Sigmoid colon (tissue), 7 donors: ENCODE measurements around the gene NUDT14. TPM values are rescaled to one million over a fixed set of nuclear protein-coding genes. Genes with fewer than 3 reads are reported as not detected.

Experiments used
- DNase-seq: peaks from one replicate; pipeline ENCODE4 v3.0.0-alpha.2; 2019
- H3K27ac ChIP-seq, 4 donors: fragments of 200-600 bp; sonication (generic); one replicate each; pipeline ENCODE4 v1.5.1; 2016 to 2019; ENCODE audit warnings: mild to moderate bottlenecking in 1 of 4
- H3K27me3 ChIP-seq, 3 donors: fragments of 200-600 bp; sonication (generic); one replicate each; pipeline ENCODE4 v1.5.1; 2019; ENCODE audit warnings: mild to moderate bottlenecking in 1 of 3
- H3K36me3 ChIP-seq, 4 donors: fragments of 200-600 bp; sonication (generic); one replicate each; pipeline ENCODE4 v1.5.1; 2016 to 2019
- H3K4me1 ChIP-seq, 4 donors: fragments of 200-600 bp; sonication (generic); one replicate each; pipeline ENCODE4 v1.5.1; 2017 to 2019
- H3K4me3 ChIP-seq, 4 donors: fragments of 200-600 bp; sonication (generic); one replicate each; pipeline ENCODE4 v1.5.1; 2017 to 2019; ENCODE audit warnings: mild to moderate bottlenecking in 2 of 4, moderate library complexity in 1 of 4
- H3K9me3 ChIP-seq, 4 donors: fragments of 200-600 bp in 3 of 4; sonication (generic) in 3 of 4; one replicate each; pipeline versions ENCODE4 v1.5.1 to v1.6.1; 2013 to 2019
- EP300 ChIP-seq, 4 donors: sonication (generic); formaldehyde crosslinking; IDR thresholded peaks; one replicate each; pipeline ENCODE4 v1.6.1; 2017; ENCODE audit warnings: antibody characterized with exemption in 4 of 4
- POLR2A ChIP-seq, 2 donors: fragments of 450-650 bp; IDR thresholded peaks; one replicate each; pipeline ENCODE4 v1.6.1; 2016; ENCODE audit warnings: antibody characterized with exemption in 2 of 2, mild to moderate bottlenecking in 2 of 2, moderate library complexity in 2 of 2
- POLR2AphosphoS5 ChIP-seq, 4 donors: sonication (generic); formaldehyde crosslinking; IDR thresholded peaks; one replicate each; pipeline ENCODE4 v1.6.1; 2017; ENCODE audit warnings: antibody characterized with exemption in 4 of 4
- WGBS, 2 donors: extraction: QIAGEN DNeasy Blood & Tissue Kit; methylation state at CpG; one replicate each; pipeline ENCODE4 v1.1.7; 2013; 5-methylcytosine and 5-hydroxymethylcytosine counted together
- intact Hi-C: fragments of 100-400 bp; cut with DNase I; formaldehyde crosslinking; loops from one replicate; pipeline ENCODE4 v1.15.1; 2023
- polyA plus RNA-seq, 3 donors: library from polyadenylated mRNA; stranded (reverse); fragments of 200-250 nt; gene quantifications; one replicate each; pipeline ENCODE4 v1.2.3, GENCODE V29; 2013
- total RNA-seq, 4 donors: library from RNA; depleted of rRNA; stranded (reverse); fragments of >200 nt; gene quantifications; one replicate each; pipeline ENCODE4 v1.1.0, GENCODE V29; 2016
- TF ChIP-seq, protein P1 (sequence below), 4 experiments: fragments of 450-650 bp in 3 of 4; fragments of 200-600 bp in 1 of 4; IDR thresholded peaks; one replicate each; pipeline ENCODE4 v1.5.1; 2016 to 2019; ENCODE audit warnings: antibody characterized with exemption in 4 of 4, mild to moderate bottlenecking in 3 of 4, moderate library complexity in 2 of 4
- donor health status: healthy with polysubstance abuse.
- donor health status: Bipolar disorder and iron deficiency.
- donor health status: healthy.

NUDT14 gene
- total and polyA plus RNA-seq, 7 donors, result 4.1 to 47.4 (median 10.5) TPM

DNA sequence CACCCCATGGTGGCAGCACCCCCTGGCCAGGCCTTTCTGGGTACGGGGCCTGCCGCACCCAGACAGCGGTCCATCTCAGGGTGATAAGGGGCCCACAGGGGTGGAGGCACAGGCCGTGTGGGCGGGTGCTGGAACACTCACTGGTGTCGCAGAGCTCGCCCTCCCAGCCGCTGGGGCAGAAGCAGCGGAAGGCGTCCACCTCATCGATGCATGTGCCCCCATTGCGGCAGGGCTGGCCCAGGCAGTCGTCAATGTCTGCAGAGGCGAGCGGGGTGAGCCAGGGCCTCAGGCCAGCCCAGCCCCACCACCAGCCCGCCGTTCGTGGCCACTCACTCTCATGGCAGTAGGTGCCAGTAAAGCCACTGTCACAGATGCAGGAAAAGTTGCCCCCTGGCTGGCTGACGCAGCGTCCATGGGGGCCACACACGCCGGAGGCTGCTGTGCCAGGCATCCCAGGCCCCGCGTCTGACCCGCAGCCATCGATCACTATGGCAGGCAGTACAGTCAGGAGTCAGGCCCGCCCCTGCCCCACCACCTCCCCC is 32.4 kb downstream of the NUDT14 start:
- no peaks in the 10 kb centered on the region for H3K4me1 ChIP-seq
- no peaks in the 10 kb centered on the region for H3K9me3 ChIP-seq
- H3K36me3 ChIP-seq, result no peaks in the 10 kb centered on the region
- intact Hi-C loops, result no loop called here
- DNase-seq, result no peak
- TF ChIP-seq EP300 (IDR thresholded peaks at IDR 0.05) (no peak), POLR2A (IDR thresholded peaks at IDR 0.05) (no peak), POLR2AphosphoS5 (IDR thresholded peaks at IDR 0.05) (no peak)
- TF ChIP-seq, protein P1, sequence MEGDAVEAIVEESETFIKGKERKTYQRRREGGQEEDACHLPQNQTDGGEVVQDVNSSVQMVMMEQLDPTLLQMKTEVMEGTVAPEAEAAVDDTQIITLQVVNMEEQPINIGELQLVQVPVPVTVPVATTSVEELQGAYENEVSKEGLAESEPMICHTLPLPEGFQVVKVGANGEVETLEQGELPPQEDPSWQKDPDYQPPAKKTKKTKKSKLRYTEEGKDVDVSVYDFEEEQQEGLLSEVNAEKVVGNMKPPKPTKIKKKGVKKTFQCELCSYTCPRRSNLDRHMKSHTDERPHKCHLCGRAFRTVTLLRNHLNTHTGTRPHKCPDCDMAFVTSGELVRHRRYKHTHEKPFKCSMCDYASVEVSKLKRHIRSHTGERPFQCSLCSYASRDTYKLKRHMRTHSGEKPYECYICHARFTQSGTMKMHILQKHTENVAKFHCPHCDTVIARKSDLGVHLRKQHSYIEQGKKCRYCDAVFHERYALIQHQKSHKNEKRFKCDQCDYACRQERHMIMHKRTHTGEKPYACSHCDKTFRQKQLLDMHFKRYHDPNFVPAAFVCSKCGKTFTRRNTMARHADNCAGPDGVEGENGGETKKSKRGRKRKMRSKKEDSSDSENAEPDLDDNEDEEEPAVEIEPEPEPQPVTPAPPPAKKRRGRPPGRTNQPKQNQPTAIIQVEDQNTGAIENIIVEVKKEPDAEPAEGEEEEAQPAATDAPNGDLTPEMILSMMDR (IDR thresholded peaks at IDR 0.05), result no peak
- H3K4me3 ChIP-seq, result no peak overlapping the region
- no peak overlapping the region for H3K27ac ChIP-seq
- no peaks in the 10 kb centered on the region for H3K27me3 ChIP-seq
- 95% methylated on average over 27 of the region's 27 CpGs for WGBS, 2 donors

DNA sequence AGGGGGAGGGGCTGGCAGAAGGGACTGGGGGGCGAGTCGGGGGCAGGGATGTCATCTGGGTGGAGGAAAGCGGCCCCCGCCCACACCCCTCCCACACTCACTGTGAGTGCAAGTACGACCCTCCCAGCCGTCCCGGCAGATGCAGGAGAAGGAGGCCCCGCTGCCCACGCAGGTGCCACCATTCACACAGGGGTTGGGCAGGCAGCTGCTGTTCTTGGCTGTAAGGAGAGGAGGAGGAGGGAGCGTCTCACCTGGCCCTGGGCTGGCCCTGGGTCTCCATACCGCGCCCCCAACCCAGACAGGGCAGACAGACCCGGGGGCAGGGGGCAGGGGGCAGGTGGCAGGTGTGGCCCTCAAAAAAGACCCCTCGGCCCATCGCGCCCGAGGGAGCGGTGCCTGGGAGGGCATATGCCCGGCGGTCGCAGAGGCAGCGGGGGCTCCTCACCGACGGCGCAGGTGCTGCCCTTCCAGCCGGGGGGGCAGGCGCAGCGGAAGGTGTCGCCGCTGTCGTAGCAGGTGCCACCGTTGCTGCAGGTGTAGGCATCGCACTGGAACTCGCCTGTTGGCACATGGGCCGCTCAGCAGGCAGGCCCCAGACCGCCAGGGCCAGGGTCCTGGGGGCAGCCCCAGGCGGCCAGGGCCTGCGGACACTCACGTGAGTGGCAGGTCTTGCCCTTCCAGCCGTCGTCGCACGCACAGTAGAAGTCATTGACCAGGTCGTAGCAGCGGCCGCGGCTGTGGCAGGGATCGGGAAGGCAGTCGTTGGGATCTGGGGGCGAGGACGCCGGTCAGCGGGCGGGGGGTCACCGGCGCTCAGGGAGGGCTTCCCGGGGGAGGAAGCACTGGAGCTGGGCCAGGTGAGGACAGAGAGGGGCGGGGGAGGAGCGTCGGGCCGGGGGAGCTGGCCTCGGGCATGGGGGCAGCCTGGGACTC is 33.2 kb downstream of the NUDT14 start:
- no peaks in the 10 kb centered on the region for H3K27me3 ChIP-seq
- 93 to 94% methylated on average over 62 of the region's 62 CpGs for WGBS, 2 donors
- no peaks in the 10 kb centered on the region for H3K9me3 ChIP-seq
- intact Hi-C loops, result no loop called here
- TF ChIP-seq, protein P1 (IDR thresholded peaks at IDR 0.05), result no peak
- TF ChIP-seq POLR2AphosphoS5 (IDR thresholded peaks at IDR 0.05) (no peak), EP300 (IDR thresholded peaks at IDR 0.05) (no peak), POLR2A (IDR thresholded peaks at IDR 0.05) (no peak)
- no peak for DNase-seq
- H3K4me3 ChIP-seq, result no peak overlapping the region
- no peaks in the 10 kb centered on the region for H3K4me1 ChIP-seq
- H3K36me3 ChIP-seq, result no peaks in the 10 kb centered on the region
- H3K27ac ChIP-seq, result no peak overlapping the region

DNA sequence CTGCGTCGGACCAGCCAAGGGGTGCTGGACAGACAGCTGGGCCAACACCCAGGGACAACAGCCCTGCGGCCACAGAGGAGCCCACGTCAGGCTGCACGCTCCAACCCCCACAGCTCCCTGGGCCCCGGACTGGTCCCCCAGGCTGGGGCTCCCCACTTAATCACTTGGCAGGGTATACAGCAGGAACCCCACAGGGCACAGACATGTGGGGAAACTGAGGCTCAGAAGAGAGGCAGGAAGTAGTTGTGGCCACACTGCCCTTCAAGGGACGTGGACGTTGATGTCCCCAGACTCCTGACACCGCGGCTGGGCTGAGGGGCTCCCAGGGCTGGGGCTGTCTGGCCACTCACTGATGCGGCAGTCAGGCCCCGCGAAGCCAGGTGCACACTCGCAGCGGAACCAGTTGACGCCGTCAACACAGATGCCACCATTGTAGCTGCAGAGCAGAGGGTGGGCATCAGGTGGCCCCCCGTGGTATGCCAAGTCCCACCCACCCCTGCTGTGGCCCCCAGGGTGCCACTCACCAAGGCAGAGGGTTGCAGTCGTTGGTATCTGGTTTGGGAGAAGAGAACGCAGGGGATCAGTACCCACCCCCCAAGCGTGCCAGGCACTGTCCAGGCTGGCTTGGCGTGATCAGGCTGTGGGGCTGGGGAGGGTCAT is 34.0 kb downstream of the NUDT14 start:
- no peaks in the 10 kb centered on the region for H3K4me1 ChIP-seq
- H3K36me3 ChIP-seq, result no peaks in the 10 kb centered on the region
- H3K27me3 ChIP-seq, result no peaks in the 10 kb centered on the region
- TF ChIP-seq EP300 (IDR thresholded peaks at IDR 0.05) (no peak), POLR2AphosphoS5 (IDR thresholded peaks at IDR 0.05) (no peak), POLR2A (IDR thresholded peaks at IDR 0.05) (no peak)
- TF ChIP-seq, protein P1 (IDR thresholded peaks at IDR 0.05), result no peak
- WGBS, 2 donors, result 90 to 94% methylated on average over 22 of the region's 22 CpGs
- peak; percentile 53 for DNase-seq
- H3K27ac ChIP-seq, result no peak overlapping the region
- intact Hi-C loops, result no loop called here
- no peaks in the 10 kb centered on the region for H3K9me3 ChIP-seq
- no peak overlapping the region for H3K4me3 ChIP-seq

DNA sequence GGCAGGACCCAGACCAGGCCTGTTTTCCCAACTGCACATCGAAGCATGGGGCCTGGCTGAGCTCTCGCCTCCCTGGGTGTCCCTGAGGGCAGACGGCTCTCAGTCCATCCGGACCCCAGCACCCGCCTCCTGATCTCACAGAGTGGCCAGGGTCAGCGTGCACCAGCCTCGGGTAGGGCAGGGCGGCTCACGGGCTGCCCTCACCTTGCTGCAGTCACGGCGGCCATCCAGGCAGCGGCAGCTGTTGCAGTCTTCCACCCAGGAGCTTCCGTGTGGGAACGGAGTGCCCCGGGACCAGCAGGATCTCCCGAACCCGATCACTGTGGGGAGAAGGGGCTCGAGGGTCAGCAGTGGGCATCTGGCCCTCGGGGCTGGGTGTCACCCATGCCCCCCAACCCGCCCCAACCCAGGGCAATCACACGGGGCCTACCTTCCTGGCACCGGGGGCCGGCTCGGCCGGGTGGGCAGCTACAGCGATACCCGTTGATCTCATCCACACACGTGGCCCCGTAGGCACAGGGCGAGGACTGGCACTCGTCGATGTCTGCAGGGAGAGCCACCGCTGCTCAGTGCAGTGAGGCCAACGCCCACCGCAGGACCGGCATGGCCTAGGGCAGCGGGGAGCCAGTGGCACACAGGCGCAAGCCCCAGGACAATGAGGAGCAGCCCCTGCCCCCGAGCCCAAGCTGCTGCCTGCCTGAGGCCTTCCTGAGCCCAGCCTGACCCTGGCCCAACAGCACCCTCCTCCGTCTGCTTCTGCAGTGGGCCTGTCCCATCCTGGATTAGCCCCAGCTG is 34.7 kb downstream of the NUDT14 start:
- TF ChIP-seq POLR2A (IDR thresholded peaks at IDR 0.05) (no peak), EP300 (IDR thresholded peaks at IDR 0.05) (no peak), POLR2AphosphoS5 (IDR thresholded peaks at IDR 0.05) (no peak)
- TF ChIP-seq, protein P1 (IDR thresholded peaks at IDR 0.05), result no peak
- DNase-seq, result peak; percentile 60
- Histone ChIP-seq H3K4me3 (no peak overlapping the region), H3K9me3 (no peaks in the 10 kb centered on the region), H3K27ac (no peak overlapping the region), H3K27me3 (no peaks in the 10 kb centered on the region), H3K36me3 (no peaks in the 10 kb centered on the region), H3K4me1 (no peaks in the 10 kb centered on the region)
- WGBS, 2 donors, result 92 to 94% methylated on average over 40 of the region's 40 CpGs
- intact Hi-C loops, result no loop called here
